ENCODE data around the gene TSPAN32.
"Not testable (repeated sequence)": the region's sequence is repeated elsewhere in the genome, so short reads cannot be mapped to it uniquely, and the experiment has no call there.

The TSPAN32 gene

DNA sequence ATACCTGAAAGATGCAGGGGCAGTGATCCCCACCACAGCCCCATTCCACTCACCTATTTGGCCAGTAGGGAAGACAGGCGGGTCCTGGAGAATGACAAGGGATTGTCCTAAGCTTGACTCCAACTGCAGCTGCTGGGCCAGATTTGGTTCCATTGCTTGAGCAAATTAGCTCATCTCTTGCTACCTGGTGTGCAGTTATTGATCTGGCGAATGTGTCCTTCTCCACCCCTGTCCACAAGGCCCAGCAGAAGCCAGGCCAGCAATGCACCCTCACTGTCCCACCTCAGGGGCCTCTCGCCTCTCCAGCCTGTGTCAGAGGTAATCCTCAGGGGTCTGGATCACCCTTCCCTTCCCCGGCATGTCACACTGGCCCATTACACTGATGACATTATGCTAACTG lies 23.3 kb downstream of the TSPAN32 start:
- DNase-seq (ENCODE audit: low spot score in 2 of 2) (no peak), ATAC-seq (no peak)
- Mint-ChIP-seq H3K36me3 (no peaks in the 10 kb centered on the region), H3K9me3 (no peaks in the 10 kb centered on the region), H3K4me3 (no peak overlapping the region), H3K27ac (no peak overlapping the region), H3K4me1 (no peaks in the 10 kb centered on the region)

DNA sequence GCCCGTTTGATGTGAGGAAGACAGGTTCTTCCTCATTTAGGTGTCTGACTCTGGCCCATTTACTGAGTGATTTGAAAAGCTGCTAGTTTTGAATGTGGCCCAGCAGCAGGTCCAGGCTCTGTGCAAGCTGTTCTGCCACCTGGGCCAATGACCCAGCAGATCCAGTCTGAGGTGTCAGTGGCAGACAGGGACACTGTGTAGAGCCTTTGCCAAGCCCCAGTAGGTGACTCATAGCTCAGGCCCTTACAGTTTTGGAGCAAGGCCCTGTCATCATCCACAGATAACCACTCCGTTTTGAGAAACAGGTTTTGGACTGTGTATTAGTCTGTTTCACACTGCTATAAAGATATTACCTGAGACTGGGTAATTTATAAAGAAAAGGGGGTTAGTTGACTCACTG lies 23.9 kb downstream of the TSPAN32 start:
- no peaks in the 10 kb centered on the region for H3K4me1 Mint-ChIP-seq
- no peak overlapping the region for H3K27ac Mint-ChIP-seq
- H3K9me3 Mint-ChIP-seq, result peaks cover 1% of the 10 kb centered on the region
- H3K4me3 Mint-ChIP-seq, result no peak overlapping the region
- ATAC-seq (no peak), DNase-seq (ENCODE audit: low spot score in 2 of 2) (no peak)
- no peaks in the 10 kb centered on the region for H3K36me3 Mint-ChIP-seq

DNA sequence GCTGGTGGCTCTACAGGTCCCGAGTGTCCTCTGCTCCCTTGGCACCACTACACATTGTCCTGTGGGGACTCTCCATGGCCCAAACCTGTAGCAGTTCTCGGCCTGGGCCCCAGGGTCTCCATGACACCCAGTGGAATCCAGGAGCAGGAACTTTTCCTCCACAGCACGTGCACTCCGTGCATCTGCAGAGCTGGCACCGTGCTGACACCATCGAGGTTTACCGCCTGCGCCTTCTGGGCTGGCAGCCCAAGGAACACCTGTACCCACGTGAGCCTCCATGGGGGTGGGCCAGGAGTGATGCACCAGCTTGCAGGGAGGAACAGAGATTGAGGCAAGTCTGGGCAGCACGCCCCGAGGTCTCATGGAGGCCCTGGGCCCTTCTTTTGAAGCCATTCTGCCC lies 25.2 kb downstream of the TSPAN32 start:
- no peak for DNase-seq (ENCODE audit: low spot score in 2 of 2)
- no peaks in the 10 kb centered on the region for H3K36me3 Mint-ChIP-seq
- ATAC-seq, result no peak
- no peak overlapping the region for H3K27ac Mint-ChIP-seq
- no peak overlapping the region for H3K4me3 Mint-ChIP-seq
- peaks cover 7% of the 10 kb centered on the region for H3K9me3 Mint-ChIP-seq
- no peaks in the 10 kb centered on the region for H3K4me1 Mint-ChIP-seq

- H3K36me3 Mint-ChIP-seq, result no peaks in the 10 kb centered on the region
Measured at GRCh38 chr11:2328021-2328420, 26.2 kb downstream of the TSPAN32 start.

DNA sequence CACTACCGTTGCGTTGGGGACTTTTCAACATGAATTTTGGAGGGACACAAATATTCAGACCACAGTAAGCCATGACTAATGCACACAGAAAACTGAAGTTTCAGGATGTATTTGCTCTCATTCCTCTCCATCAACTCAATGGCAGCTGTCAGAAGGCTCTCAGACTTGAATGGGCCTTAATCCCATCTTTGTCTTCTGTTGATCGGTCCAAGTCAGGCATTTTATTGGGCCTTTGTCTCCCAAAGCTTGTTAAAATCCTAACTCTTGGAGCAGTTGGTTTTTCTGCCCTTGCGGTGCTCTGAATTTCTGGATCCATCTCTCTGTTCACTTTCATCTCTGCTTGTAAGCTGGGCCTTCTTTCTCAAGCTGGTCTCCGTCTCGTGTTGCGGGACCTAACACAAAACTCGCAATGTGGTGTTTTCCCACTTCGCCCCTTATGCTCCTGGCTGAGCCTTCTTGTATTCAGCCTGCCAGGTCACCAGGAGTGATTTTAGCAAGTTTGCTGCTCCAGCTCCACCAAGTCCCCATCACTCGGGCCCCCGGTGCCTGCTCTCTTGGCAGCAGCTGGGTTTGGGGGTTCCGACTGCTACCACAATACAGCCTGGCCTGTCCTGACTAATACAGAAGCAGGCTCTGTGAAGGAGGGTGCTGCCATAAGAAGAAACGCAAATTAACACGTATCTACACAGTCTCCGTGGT lies 27.0 kb downstream of the TSPAN32 start:
- Mint-ChIP-seq H3K4me3 (no peak overlapping the region), H3K4me1 (no peaks in the 10 kb centered on the region), H3K9me3 (peaks cover 7% of the 10 kb centered on the region), H3K36me3 (no peaks in the 10 kb centered on the region), H3K27ac (no peak overlapping the region)
- DNase-seq (ENCODE audit: low spot score in 2 of 2), result no peak
- ATAC-seq, result no peak

More at GRCh38 chr11:2328021-2328420, 26.2 kb downstream of the TSPAN32 start:
- DNase-seq (ENCODE audit: low spot score in 2 of 2) (no peak), ATAC-seq (no peak)
- Mint-ChIP-seq H3K4me1 (no peaks in the 10 kb centered on the region), H3K9me3 (peaks cover 7% of the 10 kb centered on the region), H3K4me3 (no peak overlapping the region), H3K27ac (no peak overlapping the region)

- Mint-ChIP-seq H3K27ac (no peak overlapping the region), H3K4me3 (no peak overlapping the region), H3K36me3 (no peaks in the 10 kb centered on the region), H3K9me3 (peaks cover 7% of the 10 kb centered on the region), H3K4me1 (no peaks in the 10 kb centered on the region)
- DNase-seq (ENCODE audit: low spot score in 2 of 2) (no peak), ATAC-seq (no peak)
Measured at GRCh38 chr11:2329551-2329950, 27.7 kb downstream of the TSPAN32 start.

GRCh38 chr11:2330696-2331095 lies 28.9 kb downstream of the TSPAN32 start:
- no peak overlapping the region for H3K4me3 Mint-ChIP-seq

DNA sequence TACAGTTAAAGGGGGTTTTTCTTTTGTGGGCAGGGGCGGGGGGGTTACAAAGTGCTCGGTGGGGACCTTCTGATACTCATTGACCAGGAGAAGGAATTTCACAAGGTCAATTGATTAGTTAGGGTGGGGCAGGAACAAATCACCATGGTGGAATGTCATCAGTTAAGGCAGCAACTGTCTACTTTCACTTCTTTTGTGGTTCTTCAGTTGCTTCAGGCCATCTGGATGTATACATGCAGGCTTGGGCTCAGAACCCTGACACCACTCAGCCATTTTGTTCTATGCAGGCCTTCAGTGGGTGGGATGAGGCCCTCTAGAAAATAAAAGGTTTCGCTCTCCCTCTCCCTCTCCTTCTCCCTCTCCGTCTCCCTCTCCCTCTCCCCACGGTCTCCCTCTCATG lies 29.6 kb downstream of the TSPAN32 start:
- Mint-ChIP-seq H3K27ac (no peak overlapping the region), H3K9me3 (peaks cover 7% of the 10 kb centered on the region), H3K4me3 (no peak overlapping the region), H3K4me1 (peaks cover under 1% of the 10 kb centered on the region), H3K36me3 (no peaks in the 10 kb centered on the region)
- no peak for ATAC-seq
- no peak for DNase-seq (ENCODE audit: low spot score in 2 of 2)

More at GRCh38 chr11:2330696-2331095, 28.9 kb downstream of the TSPAN32 start:
- Mint-ChIP-seq H3K36me3 (no peaks in the 10 kb centered on the region), H3K27ac (no peak overlapping the region), H3K4me1 (no peaks in the 10 kb centered on the region), H3K9me3 (peaks cover 7% of the 10 kb centered on the region)
- ATAC-seq (no peak), DNase-seq (ENCODE audit: low spot score in 2 of 2) (no peak)

GRCh38 chr11:2332569-2332968 lies 30.8 kb downstream of the TSPAN32 start:
- not testable (repeated sequence) for DNase-seq (ENCODE audit: low spot score in 2 of 2); H3K4me3 Mint-ChIP-seq; H3K36me3 Mint-ChIP-seq; H3K9me3 Mint-ChIP-seq; H3K27ac Mint-ChIP-seq; ATAC-seq; H3K4me1 Mint-ChIP-seq

- ATAC-seq; DNase-seq (ENCODE audit: low spot score in 2 of 2); H3K36me3 Mint-ChIP-seq; H3K27ac Mint-ChIP-seq; H3K9me3 Mint-ChIP-seq; H3K4me1 Mint-ChIP-seq; H3K4me3 Mint-ChIP-seq: not testable (repeated sequence)
Measured at GRCh38 chr11:2333486-2334205, 31.8 kb downstream of the TSPAN32 start.

- not testable (repeated sequence) for H3K36me3 Mint-ChIP-seq, H3K4me1 Mint-ChIP-seq, H3K27ac Mint-ChIP-seq
Measured at GRCh38 chr11:2335286-2335685, 33.5 kb downstream of the TSPAN32 start.

DNA sequence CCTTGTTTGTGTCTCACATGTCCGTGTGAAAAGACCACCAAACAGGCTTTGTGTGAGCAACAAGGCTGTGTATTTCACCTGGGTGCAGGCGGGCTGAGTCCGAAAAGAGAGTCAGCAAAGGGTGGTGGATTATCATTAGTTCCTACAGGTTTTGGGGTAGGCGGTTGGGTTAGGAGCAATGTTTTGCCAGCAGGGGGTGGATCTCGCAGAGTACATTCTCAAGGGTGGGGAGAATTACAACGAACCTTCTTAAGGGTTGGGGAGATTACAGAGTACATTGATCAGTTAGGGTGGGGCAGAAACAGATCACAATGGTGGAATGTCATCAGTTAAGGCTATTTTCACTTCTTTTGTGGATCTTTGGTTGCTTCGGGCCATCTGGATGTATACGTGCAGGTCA lies 36.9 kb downstream of the TSPAN32 start:
- not testable (repeated sequence) for DNase-seq (ENCODE audit: low spot score in 2 of 2); ATAC-seq; H3K4me1 Mint-ChIP-seq; H3K4me3 Mint-ChIP-seq; H3K9me3 Mint-ChIP-seq; H3K36me3 Mint-ChIP-seq; H3K27ac Mint-ChIP-seq

More at GRCh38 chr11:2335286-2335685, 33.5 kb downstream of the TSPAN32 start:
- not testable (repeated sequence) for ATAC-seq; H3K9me3 Mint-ChIP-seq; DNase-seq (ENCODE audit: low spot score in 2 of 2); H3K4me3 Mint-ChIP-seq

DNA sequence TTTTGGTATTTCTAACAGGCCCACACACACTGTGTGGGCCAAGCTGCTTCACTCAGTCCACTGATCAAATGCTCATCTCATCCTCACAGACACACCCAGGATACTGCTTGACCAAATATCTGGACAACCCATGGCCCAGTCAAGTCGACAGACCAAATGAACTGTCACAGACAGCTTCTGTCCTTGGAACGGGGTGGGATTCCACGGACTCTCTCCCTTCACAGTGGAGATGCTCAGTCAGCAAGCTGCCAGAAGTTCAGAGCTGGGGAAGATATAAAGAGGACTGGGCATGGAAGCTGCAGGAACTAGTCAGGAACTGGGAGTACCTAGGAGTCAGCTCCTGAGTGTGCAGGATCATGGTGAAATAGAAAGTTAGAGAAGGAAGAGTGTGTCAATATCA lies 40.7 kb downstream of the TSPAN32 start:
- H3K9me3 Mint-ChIP-seq, result no peaks in the 10 kb centered on the region
- H3K36me3 Mint-ChIP-seq, result no peaks in the 10 kb centered on the region
- no peak for ATAC-seq
- no peak overlapping the region for H3K27ac Mint-ChIP-seq
- DNase-seq (ENCODE audit: low spot score in 2 of 2), result no peak
- H3K4me1 Mint-ChIP-seq, result no peaks in the 10 kb centered on the region
- no peak overlapping the region for H3K4me3 Mint-ChIP-seq

DNA sequence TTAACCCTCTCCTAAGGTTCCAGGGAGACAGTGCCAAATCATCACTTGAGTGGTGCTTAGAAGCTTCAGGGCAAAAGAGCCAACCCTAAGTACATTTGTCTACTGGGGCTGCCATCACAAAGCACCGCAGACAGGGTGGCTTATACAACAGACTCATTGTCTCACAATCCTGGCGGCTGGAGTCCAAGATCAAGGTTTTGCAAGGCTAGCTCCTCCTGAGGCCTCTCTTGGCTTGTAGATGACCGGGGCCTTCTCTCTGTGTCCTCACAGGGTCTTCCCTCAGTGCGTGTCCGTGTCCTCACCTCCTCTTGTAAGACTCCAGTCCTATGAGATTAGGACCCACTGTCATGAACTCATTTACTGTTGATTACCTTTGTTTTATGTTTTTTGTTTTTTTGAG lies 41.2 kb downstream of the TSPAN32 start:
- Mint-ChIP-seq H3K4me1 (no peaks in the 10 kb centered on the region), H3K36me3 (no peaks in the 10 kb centered on the region), H3K9me3 (no peaks in the 10 kb centered on the region), H3K4me3 (no peak overlapping the region), H3K27ac (no peak overlapping the region)
- no peak for ATAC-seq
- DNase-seq (ENCODE audit: low spot score in 2 of 2), result no peak

DNA sequence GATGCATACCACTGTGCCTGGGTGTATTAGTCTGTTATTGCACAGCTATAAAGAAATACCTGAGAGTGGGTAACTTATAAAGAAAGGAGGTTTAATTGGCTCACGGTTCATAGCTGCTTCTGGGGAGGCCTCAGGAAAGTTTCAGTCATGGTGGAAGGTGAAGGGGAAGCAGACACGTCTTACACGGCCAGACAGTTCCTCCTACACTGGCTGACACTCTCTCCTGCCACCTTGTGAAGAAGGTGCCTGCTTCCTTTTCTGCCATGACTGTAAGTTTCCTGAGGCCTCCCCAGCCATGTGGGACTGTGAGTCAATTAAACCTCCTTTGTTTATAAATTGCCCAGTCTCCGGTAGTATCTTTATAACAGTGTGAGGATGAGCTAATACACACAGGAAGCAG lies 41.7 kb downstream of the TSPAN32 start:
- H3K27ac Mint-ChIP-seq, result no peak overlapping the region
- H3K4me1 Mint-ChIP-seq, result no peaks in the 10 kb centered on the region
- H3K4me3 Mint-ChIP-seq, result no peak overlapping the region
- H3K9me3 Mint-ChIP-seq, result no peaks in the 10 kb centered on the region
- DNase-seq (ENCODE audit: low spot score in 2 of 2), result no peak
- H3K36me3 Mint-ChIP-seq, result no peaks in the 10 kb centered on the region
- ATAC-seq, result no peak

DNA sequence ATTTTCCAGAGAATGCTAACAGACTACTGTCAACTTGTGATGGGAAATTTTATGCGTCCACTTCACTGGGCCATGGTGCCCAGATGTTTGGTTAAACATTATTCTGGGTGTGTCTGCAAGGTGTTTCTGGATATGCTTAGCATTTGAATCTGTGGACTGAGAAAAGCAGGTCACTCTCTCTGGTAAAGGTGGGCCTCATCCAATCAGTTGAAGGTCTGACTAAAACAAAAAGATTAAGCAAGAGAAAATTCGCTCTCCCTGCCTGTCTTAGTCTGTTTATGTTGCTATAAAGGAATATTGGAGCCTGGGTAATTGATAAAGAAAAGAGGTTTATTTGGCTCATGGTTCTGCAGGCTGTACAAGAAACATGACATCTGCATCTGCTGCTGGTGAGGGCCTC lies 43.2 kb downstream of the TSPAN32 start:
- Mint-ChIP-seq H3K4me3 (no peak overlapping the region), H3K27ac (no peak overlapping the region), H3K36me3 (no peaks in the 10 kb centered on the region), H3K9me3 (no peaks in the 10 kb centered on the region), H3K4me1 (no peaks in the 10 kb centered on the region)
- DNase-seq (ENCODE audit: low spot score in 2 of 2), result no peak
- ATAC-seq, result no peak

All from stimulated activated effector memory CD8-positive, alpha-beta T cell treated with anti-CD3 and anti-CD28 coated beads, Interleukin-12 subunit alpha, Interleukin-12 subunit beta, amount 100 ng/mL, for 72 hours (primary cell).